ENCODE measurements around the gene CASQ2. TPM values are rescaled to one million over a fixed set of nuclear protein-coding genes. Genes with fewer than 3 reads are reported as not detected.
A peak's percentile ranks its signal among the peaks of the same experiment; 100 is the strongest.

The CASQ2 gene
- total RNA-seq, 3 donors from 2014 or later, result 0.49 to 30.4 (median 2.1) TPM

- no peak for TF ChIP-seq CTCF (IDR thresholded peaks at IDR 0.05)
- intact Hi-C loops (cut with DNase I, micrococcal nuclease), result no loop called here
- H3K4me1 ChIP-seq (ENCODE audit: low read depth), result no peaks in the 10 kb centered on the region
- H3K9me3 ChIP-seq, result no peaks in the 10 kb centered on the region
- H3K36me3 ChIP-seq (ENCODE audit: low read depth), result peaks cover 3% of the 10 kb centered on the region
- no peak for DNase-seq
- H3K4me3 ChIP-seq, result no peak overlapping the region
- no peak for ATAC-seq
These were observed 83.3 kb downstream of the CASQ2 start for GRCh38 chr1:115685029-115685705.

- intact Hi-C loops (cut with DNase I, micrococcal nuclease), result no loop called here
- H3K9me3 ChIP-seq, result no peaks in the 10 kb centered on the region
- ATAC-seq (no peak), DNase-seq (no peak)
- H3K4me3 ChIP-seq, result no peak overlapping the region
- no peak for TF ChIP-seq CTCF (IDR thresholded peaks at IDR 0.05)
- peaks cover 3% of the 10 kb centered on the region for H3K36me3 ChIP-seq (ENCODE audit: low read depth)
- no peaks in the 10 kb centered on the region for H3K4me1 ChIP-seq (ENCODE audit: low read depth)
These were observed 85.7 kb downstream of the CASQ2 start for GRCh38 chr1:115682792-115683191.

- H3K9me3 ChIP-seq, result no peaks in the 10 kb centered on the region
- ATAC-seq, result no peak
- H3K4me3 ChIP-seq, result no peak overlapping the region
- H3K4me1 ChIP-seq (ENCODE audit: low read depth), result peaks cover 6% of the 10 kb centered on the region
- TF ChIP-seq CTCF (IDR thresholded peaks at IDR 0.05), result no peak
- DNase-seq, result no peak
- intact Hi-C loops (cut with DNase I, micrococcal nuclease), result no loop called here
- peaks cover 3% of the 10 kb centered on the region for H3K36me3 ChIP-seq (ENCODE audit: low read depth)
These were observed 87.8 kb downstream of the CASQ2 start for GRCh38 chr1:115680730-115681111.

GRCh38 chr1:115679141-115679611, 89.3 kb downstream of the CASQ2 start:
- Histone ChIP-seq H3K36me3 (ENCODE audit: low read depth) (no peaks in the 10 kb centered on the region), H3K4me3 (no peak overlapping the region), H3K9me3 (no peaks in the 10 kb centered on the region), H3K4me1 (ENCODE audit: low read depth) (peaks cover 6% of the 10 kb centered on the region)
- ATAC-seq, result peak; percentile 47
- peak in 1 of 3 donors; percentile 33 for DNase-seq
- no peak for TF ChIP-seq CTCF (IDR thresholded peaks at IDR 0.05)
- intact Hi-C loops (cut with DNase I, micrococcal nuclease), result no loop called here

- no peak for TF ChIP-seq CTCF (IDR thresholded peaks at IDR 0.05)
- intact Hi-C loops (cut with DNase I, micrococcal nuclease), result no loop called here
- Histone ChIP-seq H3K4me1 (ENCODE audit: low read depth) (peaks cover 6% of the 10 kb centered on the region), H3K36me3 (ENCODE audit: low read depth) (no peaks in the 10 kb centered on the region), H3K4me3 (no peak overlapping the region), H3K9me3 (no peaks in the 10 kb centered on the region)
- DNase-seq, result no peak
- ATAC-seq, result no peak
These were observed 90.4 kb downstream of the CASQ2 start for GRCh38 chr1:115678141-115678540.

All from mucosa of descending colon (tissue), 3 donors.